Trophoblast cell (in vitro differentiated cells and primary cell): ENCODE results near the gene SPAG16.

ENCODE experiments used
- DNase-seq, 2 donors: peaks; one replicate each; pipeline ENCODE4 v3.0.0-alpha.2; 2016
- H2AFZ ChIP-seq: 2 replicates; pipeline ENCODE4 v1.6.1; 2013; ENCODE audit warnings: low read length, moderate library complexity, mild to moderate bottlenecking; ENCODE audit not compliant: insufficient read depth, poor library complexity
- H2AK5ac ChIP-seq: 2 replicates; pipeline ENCODE4 v1.6.1; 2013; ENCODE audit warnings: mild to moderate bottlenecking, low read length
- H2BK120ac ChIP-seq: 2 replicates; pipeline ENCODE4 v1.6.1; 2013; ENCODE audit warnings: low read length, mild to moderate bottlenecking, moderate library complexity; ENCODE audit not compliant: insufficient read depth, poor library complexity
- H2BK12ac ChIP-seq: 2 replicates; pipeline ENCODE4 v1.6.1; 2013; ENCODE audit warnings: mild to moderate bottlenecking, low read length, moderate library complexity
- H2BK5ac ChIP-seq: 2 replicates; pipeline ENCODE4 v1.6.1; 2013; ENCODE audit warnings: low read length, low read depth, moderate library complexity, mild to moderate bottlenecking; ENCODE audit not compliant: poor library complexity
- H3K14ac ChIP-seq: 2 replicates; pipeline ENCODE4 v1.6.1; 2013; ENCODE audit warnings: mild to moderate bottlenecking, low read length
- H3K18ac ChIP-seq: 2 replicates; pipeline ENCODE4 v1.6.1; 2013; ENCODE audit warnings: mild to moderate bottlenecking, low read length
- H3K23ac ChIP-seq: 2 replicates; pipeline ENCODE4 v1.6.1; 2013; ENCODE audit warnings: low read length
- H3K27ac ChIP-seq: 2 replicates; pipeline ENCODE4 v1.5.1; 2013; ENCODE audit warnings: low read depth, mild to moderate bottlenecking, inconsistent platforms, low read length, moderate library complexity
- H3K27me3 ChIP-seq: 2 replicates; pipeline ENCODE4 v1.6.1; 2013; ENCODE audit warnings: inconsistent platforms, mild to moderate bottlenecking, low read length, moderate library complexity; ENCODE audit not compliant: insufficient read depth
- H3K36me3 ChIP-seq, 2 experiments: 1 replicate in 1 of 2; 2 replicates in 1 of 2; pipeline ENCODE4 v1.6.1; 2013; ENCODE audit warnings: low read length in 2 of 2, mild to moderate bottlenecking in 2 of 2, moderate library complexity in 1 of 2; ENCODE audit not compliant: insufficient read depth in 2 of 2, control insufficient read depth in 1 of 2
- H3K4ac ChIP-seq: 2 replicates; pipeline ENCODE4 v1.6.1; 2013; ENCODE audit warnings: low read depth, mild to moderate bottlenecking, low read length, moderate library complexity
- H3K4me1 ChIP-seq, 2 experiments: 1 replicate in 1 of 2; 2 replicates in 1 of 2; pipeline ENCODE4 v1.6.1; 2013; ENCODE audit warnings: low read length in 2 of 2, mild to moderate bottlenecking in 2 of 2, moderate library complexity in 1 of 2; ENCODE audit not compliant: insufficient read depth in 2 of 2, control insufficient read depth in 1 of 2
- H3K4me2 ChIP-seq: 2 replicates; pipeline ENCODE4 v1.6.1; 2013; ENCODE audit warnings: inconsistent platforms, mild to moderate bottlenecking, low read length, moderate library complexity
- H3K4me3 ChIP-seq: 2 replicates; pipeline ENCODE4 v1.5.1; 2013; ENCODE audit warnings: mild to moderate bottlenecking, low read depth, low read length, inconsistent platforms
- H3K79me1 ChIP-seq: one replicate; pipeline ENCODE4 v1.6.1; 2013; ENCODE audit warnings: low read length
- H3K79me2 ChIP-seq: 2 replicates; pipeline ENCODE4 v1.6.1; 2013; ENCODE audit warnings: low read length, mild to moderate bottlenecking; ENCODE audit not compliant: control insufficient read depth, insufficient read depth, poor library complexity
- H3K9ac ChIP-seq: 2 replicates; pipeline ENCODE4 v1.6.1; 2013; ENCODE audit warnings: mild to moderate bottlenecking, low read length
- H3K9me3 ChIP-seq: 2 replicates; pipeline ENCODE4 v1.6.1; 2013; ENCODE audit warnings: low read depth, mild to moderate bottlenecking, control low read depth, inconsistent platforms, low read length; ENCODE audit not compliant: insufficient read depth
- H4K12ac ChIP-seq: 2 replicates; pipeline ENCODE4 v1.6.1; 2013; ENCODE audit warnings: low read depth, mild to moderate bottlenecking, low read length, moderate library complexity
- H4K8ac ChIP-seq: 2 replicates; pipeline ENCODE4 v1.6.1; 2013; ENCODE audit warnings: low read depth, mild to moderate bottlenecking, low read length, moderate library complexity
- H4K91ac ChIP-seq: one replicate; pipeline ENCODE4 v1.6.1; 2013; ENCODE audit warnings: low read depth, mild to moderate bottlenecking, low read length, moderate library complexity
- WGBS: extraction: QIAGEN DNeasy Blood & Tissue Kit; methylation state at CpG from one replicate; pipeline ENCODE4 v1.1.7; 2013; ENCODE audit warnings: missing lambda C conversion rate; ENCODE audit not compliant: insufficient read length, insufficient coverage; ENCODE audit errors: extremely low coverage; 5-methylcytosine and 5-hydroxymethylcytosine counted together

Gene SPAG16

DNA sequence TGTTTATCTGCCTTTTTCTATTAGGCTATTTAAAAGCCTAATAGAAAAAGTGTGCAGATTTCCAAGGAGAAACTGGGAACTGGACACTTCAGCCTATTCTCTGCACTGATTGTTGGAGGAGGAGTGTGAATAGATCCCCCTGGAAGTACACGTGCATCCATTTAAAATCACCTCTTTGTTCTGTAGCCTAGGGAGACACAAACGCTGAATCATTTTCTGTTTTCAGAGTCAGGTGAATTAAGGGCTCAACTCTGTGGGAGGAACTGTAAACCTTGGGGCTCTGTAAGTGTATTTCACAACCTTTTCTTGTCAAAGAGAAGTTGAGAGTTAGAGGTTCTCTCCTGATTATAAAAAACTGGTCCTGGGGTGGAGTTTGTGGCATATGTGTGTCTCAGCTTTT, 159.7 kb downstream of the SPAG16 start:
- Histone ChIP-seq H3K4me1 (no peaks in the 10 kb centered on the region), H2BK5ac (no peak overlapping the region), H2BK12ac (no peak overlapping the region), H3K27ac (no peak overlapping the region), H3K27me3 (no peaks in the 10 kb centered on the region), H2BK120ac (no peak overlapping the region), H2AK5ac (no peak overlapping the region), H3K23ac (no peak overlapping the region), H4K91ac (no peak overlapping the region), H3K14ac (no peak overlapping the region), H3K79me1 (no peaks in the 10 kb centered on the region), H3K9me3 (peaks cover 2% of the 10 kb centered on the region), H3K36me3 (peaks cover 0 to 2% of the 10 kb centered on the region in 2 experiments), H3K9ac (no peak overlapping the region), H4K8ac (no peak overlapping the region), H3K4me3 (no peak overlapping the region), H2AFZ (no peak overlapping the region), H4K12ac (no peak overlapping the region), H3K18ac (no peak overlapping the region), H3K79me2 (no peaks in the 10 kb centered on the region), H3K4ac (no peak overlapping the region), H3K4me2 (no peak overlapping the region)
- no CpG with 5 or more reads among the region's 2 CpGs for WGBS
- DNase-seq, result no peak

DNA sequence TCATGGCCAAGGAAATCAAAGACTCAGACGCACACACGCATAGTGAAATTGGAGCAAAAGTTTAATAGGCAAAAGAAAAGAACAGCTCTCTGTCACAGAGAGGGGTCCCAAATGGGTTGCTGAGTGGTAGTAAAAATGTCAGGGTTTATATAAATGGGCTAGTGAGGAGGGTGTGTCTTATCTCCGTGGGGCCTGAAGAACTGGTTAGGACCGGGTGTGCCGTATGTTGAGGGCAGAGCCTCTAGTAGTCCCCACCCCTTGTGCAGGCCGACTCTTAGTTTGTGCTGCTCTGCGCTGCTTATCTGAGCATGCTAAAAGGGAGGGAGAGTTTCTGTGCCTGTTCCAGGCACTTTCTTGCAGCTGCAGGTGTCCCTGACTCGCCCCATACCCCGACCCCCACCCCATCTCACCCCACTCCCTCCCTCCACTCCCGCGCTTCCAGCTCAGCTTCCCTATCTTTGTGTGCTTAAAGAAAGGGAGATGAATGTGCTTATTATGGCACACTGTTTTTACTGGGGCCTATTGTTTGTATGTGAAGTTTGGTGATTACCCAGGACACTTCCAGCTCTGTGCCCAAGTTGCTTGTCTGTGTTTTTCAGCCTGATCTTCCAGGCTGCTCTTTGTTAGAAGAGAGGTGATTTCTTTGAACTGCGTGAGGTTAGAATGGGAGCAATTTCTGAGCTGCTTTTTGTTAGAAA, 167.4 kb downstream of the SPAG16 start:
- H3K36me3 ChIP-seq, result no peaks in the 10 kb centered on the region
- peak overlapping the region; percentile 6 for H3K14ac ChIP-seq
- H2AK5ac ChIP-seq, result no peak overlapping the region
- peak overlapping the region; percentile 52 for H3K4ac ChIP-seq
- no peaks in the 10 kb centered on the region for H3K9me3 ChIP-seq
- H3K27ac ChIP-seq, result peak overlapping the region; percentile 79
- H3K4me2 ChIP-seq, result no peak overlapping the region
- H2AFZ ChIP-seq, result no peak overlapping the region
- H4K91ac ChIP-seq, result peak overlapping the region; percentile 86
- no CpG with 5 or more reads among the region's 12 CpGs for WGBS
- no peak for DNase-seq
- H3K4me3 ChIP-seq, result no peak overlapping the region
- H2BK5ac ChIP-seq, result peak overlapping the region; percentile 80
- peaks cover 16% of the 10 kb centered on the region for H3K79me1 ChIP-seq
- H2BK120ac ChIP-seq, result peak overlapping the region; percentile 4
- H3K18ac ChIP-seq, result no peak overlapping the region
- peak overlapping the region; percentile 75 for H4K8ac ChIP-seq
- no peak overlapping the region for H3K23ac ChIP-seq
- H3K9ac ChIP-seq, result no peak overlapping the region
- H3K4me1 ChIP-seq, result no peaks in the 10 kb centered on the region
- H3K79me2 ChIP-seq, result peaks cover 2% of the 10 kb centered on the region
- H2BK12ac ChIP-seq, result peak overlapping the region; percentile 83
- no peak overlapping the region for H4K12ac ChIP-seq
- H3K27me3 ChIP-seq, result no peaks in the 10 kb centered on the region

DNA sequence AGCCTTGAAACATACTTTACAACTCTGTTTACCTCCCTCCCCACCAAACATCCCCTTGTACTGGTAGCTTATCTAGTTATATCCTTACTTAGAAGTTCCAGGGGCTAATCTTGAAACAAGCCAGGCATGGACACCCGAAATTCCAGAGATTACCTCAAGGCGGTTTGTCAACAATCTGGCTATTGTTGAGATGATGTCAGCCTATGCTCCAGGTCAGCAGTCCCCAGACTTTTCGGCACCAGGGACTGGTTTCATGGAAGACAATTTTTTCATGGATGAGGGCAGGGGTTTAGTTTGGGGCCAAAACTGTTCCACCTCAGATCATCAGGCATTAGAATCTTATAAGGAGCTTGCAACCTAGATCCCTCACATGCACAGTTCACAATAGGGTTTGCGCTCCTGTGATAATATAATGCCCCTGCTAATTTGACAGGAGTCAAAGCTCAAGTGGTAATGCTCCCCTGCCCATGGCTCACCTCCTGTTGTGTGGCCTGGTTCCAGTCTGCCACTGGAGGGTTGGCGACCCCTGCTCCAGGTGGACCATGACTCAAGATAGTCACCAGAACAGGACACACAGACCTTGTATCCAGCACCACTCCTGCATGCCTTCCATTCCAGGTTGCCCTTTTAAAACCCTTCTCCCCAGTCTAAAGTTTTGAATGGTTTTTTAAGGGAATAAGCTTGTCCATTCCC, 171.2 kb downstream of the SPAG16 start:
- Histone ChIP-seq H4K8ac (peak overlapping the region; percentile 37), H3K9ac (no peak overlapping the region), H3K27me3 (no peaks in the 10 kb centered on the region), H3K14ac (peak overlapping the region; percentile 34), H2BK5ac (peak overlapping the region; percentile 95), H3K27ac (peak overlapping the region; percentile 99), H2BK12ac (peak overlapping the region; percentile 13), H3K18ac (peak overlapping the region; percentile 48), H2AFZ (no peak overlapping the region), H2AK5ac (no peak overlapping the region), H3K23ac (no peak overlapping the region), H3K4me1 (no peaks in the 10 kb centered on the region), H3K4me3 (no peak overlapping the region), H4K91ac (peak overlapping the region; percentile 93), H3K79me1 (peaks cover 25% of the 10 kb centered on the region), H3K79me2 (peaks cover 3% of the 10 kb centered on the region), H3K9me3 (no peaks in the 10 kb centered on the region), H4K12ac (no peak overlapping the region), H2BK120ac (peak overlapping the region; percentile 77), H3K4ac (peak overlapping the region; percentile 35), H3K4me2 (peak overlapping the region; percentile 47), H3K36me3 (no peaks in the 10 kb centered on the region)
- no CpG with 5 or more reads among the region's 5 CpGs for WGBS
- DNase-seq, result no peak

DNA sequence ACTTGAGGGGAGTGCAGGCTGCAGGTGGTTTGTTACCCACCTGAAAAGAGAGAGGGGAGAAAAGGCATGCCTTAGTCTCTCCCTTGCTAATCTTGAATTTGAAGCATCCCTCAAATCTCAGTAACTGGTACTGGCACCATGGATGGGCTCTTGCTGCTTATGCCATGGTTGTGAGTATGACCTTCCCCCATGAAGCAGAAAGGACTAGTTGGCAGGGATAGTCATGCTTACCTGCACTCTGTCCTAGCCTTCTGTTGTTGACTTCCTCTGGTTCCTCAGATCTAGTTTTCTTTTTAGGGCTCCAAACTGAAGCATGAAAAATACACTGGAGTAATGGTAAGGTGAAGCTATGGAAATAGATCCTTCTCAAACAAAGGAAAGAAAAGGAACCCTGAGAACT, 191.2 kb downstream of the SPAG16 start:
- no peak for DNase-seq
- H3K23ac ChIP-seq, result no peak overlapping the region
- H3K4me2 ChIP-seq, result no peak overlapping the region
- no peak overlapping the region for H2AFZ ChIP-seq
- H3K14ac ChIP-seq, result no peak overlapping the region
- H3K79me1 ChIP-seq, result no peaks in the 10 kb centered on the region
- no peak overlapping the region for H4K91ac ChIP-seq
- no peak overlapping the region for H2BK12ac ChIP-seq
- no peaks in the 10 kb centered on the region for H3K79me2 ChIP-seq
- H3K4me1 ChIP-seq, result peaks cover 2 to 4% of the 10 kb centered on the region in 2 experiments
- H3K18ac ChIP-seq, result no peak overlapping the region
- no peak overlapping the region for H2AK5ac ChIP-seq
- no peak overlapping the region for H3K9ac ChIP-seq
- H3K27ac ChIP-seq, result no peak overlapping the region
- no peak overlapping the region for H3K4ac ChIP-seq
- H3K4me3 ChIP-seq, result no peak overlapping the region
- H2BK5ac ChIP-seq, result no peak overlapping the region
- H3K36me3 ChIP-seq, result peaks cover 16 to 46% of the 10 kb centered on the region in 2 experiments
- no peak overlapping the region for H4K12ac ChIP-seq
- no peaks in the 10 kb centered on the region for H3K27me3 ChIP-seq
- no peak overlapping the region for H2BK120ac ChIP-seq
- H4K8ac ChIP-seq, result no peak overlapping the region
- H3K9me3 ChIP-seq, result peaks cover 8% of the 10 kb centered on the region
